Endothelial cell of umbilical vein (primary cell): ENCODE results near the gene NCOR1. TPM values are rescaled to one million over a fixed set of nuclear protein-coding genes. Genes with fewer than 3 reads are reported as not detected.
"Not testable (repeated sequence)": the region's sequence is repeated elsewhere in the genome, so short reads cannot be mapped to it uniquely, and the experiment has no call there.

Source experiments
- BruUV-seq: library from RNA; stranded (reverse); fragments of 400-500 nt; replicated peaks from 2 replicates; lab custom pipeline; 2021; lab: Mats Ljungman, UMichigan
- CTCF ChIA-PET: fragments of 300-600, 350-600 bp; sonication (Branson Sonifier 250); formaldehyde crosslinking; loops from one replicate; lab custom pipeline; 2021; ENCODE audit warnings: antibody characterized with exemption, inconsistent platforms; lab: Charles Lee
- POLR2A ChIA-PET: fragments of 300-600, 350-600 bp; sonication (Branson Sonifier 250); formaldehyde crosslinking; loops from one replicate; lab custom pipeline; 2021; ENCODE audit warnings: antibody characterized with exemption, inconsistent platforms; lab: Charles Lee
- DNase-seq: peaks from one replicate; pipeline ENCODE4 v3.0.0-alpha.2; 2011; ENCODE audit warnings: low read depth, low spot score
- FAIRE-seq: peaks from 2 replicates; lab custom pipeline; 2011; peaks lifted over from hg19 to GRCh38; lab: Jason Lieb, UNC
- H2AFZ ChIP-seq: 2 replicates; pipeline ENCODE4 v1.6.0; 2012; ENCODE audit warnings: low read depth, low read length, control low read depth, inconsistent platforms
- H3K27ac ChIP-seq: 2 replicates; pipeline ENCODE4 v1.5.1; 2011; ENCODE audit warnings: low read depth, mild to moderate bottlenecking, control low read depth, low read length, moderate library complexity; ENCODE audit not compliant: insufficient read depth
- H3K27me3 ChIP-seq, 2 experiments: 2 replicates each; pipeline versions ENCODE4 v1.6.0 to v1.6.1; 2011; ENCODE audit warnings: low read length in 2 of 2, mixed read lengths in 1 of 2; ENCODE audit not compliant: control insufficient read depth in 2 of 2, insufficient read depth in 2 of 2
- H3K36me3 ChIP-seq, 2 experiments: 2 replicates in 1 of 2; 3 replicates in 1 of 2; pipeline ENCODE4 v1.5.1; 2011; ENCODE audit warnings: low read length in 2 of 2, mild to moderate bottlenecking in 1 of 2, moderate library complexity in 1 of 2; ENCODE audit not compliant: control insufficient read depth in 2 of 2, insufficient read depth in 2 of 2; ENCODE audit errors: extremely low read depth in 1 of 2
- H3K4me1 ChIP-seq: 3 replicates; pipeline ENCODE4 v1.5.1; 2011; ENCODE audit warnings: mild to moderate bottlenecking, low read length; ENCODE audit not compliant: control insufficient read depth, insufficient read depth; ENCODE audit errors: extremely low read depth
- H3K4me2 ChIP-seq: 2 replicates; pipeline ENCODE4 v1.6.1; 2011; ENCODE audit warnings: low read length, control low read depth, mixed read lengths; ENCODE audit not compliant: insufficient read depth
- H3K4me3 ChIP-seq, 3 experiments: fragments of 200-600 bp in 1 of 3; sonication (generic), shearing (Covaris generic) in 1 of 3; replicated peaks in 1 of 3; 2 replicates each; pipeline ENCODE4 v1.5.1; 2011 to 2016; ENCODE audit warnings: control low read depth in 3 of 3, low read length in 3 of 3, mild to moderate bottlenecking in 2 of 3, inconsistent platforms in 1 of 3, low read depth in 1 of 3, moderate library complexity in 1 of 3; ENCODE audit not compliant: insufficient read depth in 1 of 3
- H3K79me2 ChIP-seq: 2 replicates; pipeline ENCODE4 v1.6.0; 2012; ENCODE audit warnings: low read length, inconsistent platforms; ENCODE audit not compliant: control insufficient read depth, insufficient read depth
- H3K9ac ChIP-seq: replicated peaks from 2 replicates; pipeline ENCODE3; 2011; ENCODE audit warnings: low read length, control low read depth; ENCODE audit not compliant: insufficient read depth; ENCODE audit errors: extremely low read depth
- H3K9me1 ChIP-seq: replicated peaks from 3 replicates; pipeline ENCODE4 v1.6.0; 2011; ENCODE audit warnings: mild to moderate bottlenecking, low read length; ENCODE audit not compliant: control insufficient read depth, insufficient read depth; ENCODE audit errors: extremely low read depth
- H3K9me3 ChIP-seq: replicated peaks from 2 replicates; pipeline ENCODE4 v1.5.1; 2012; ENCODE audit warnings: low read length, inconsistent platforms; ENCODE audit not compliant: control insufficient read depth, insufficient read depth
- H4K20me1 ChIP-seq: replicated peaks from 2 replicates; pipeline ENCODE3; 2011; ENCODE audit warnings: mild to moderate bottlenecking, low read length; ENCODE audit not compliant: control insufficient read depth, insufficient read depth; ENCODE audit errors: extremely low read depth
- EZH2 ChIP-seq: IDR thresholded peaks from 2 replicates; pipeline ENCODE4 v1.6.1; 2012; ENCODE audit warnings: borderline replicate concordance, low read depth, mild to moderate bottlenecking, moderate library complexity, low read length, inconsistent platforms; ENCODE audit not compliant: severe bottlenecking
- FOS ChIP-seq: IDR thresholded peaks from 2 replicates; pipeline ENCODE4 v1.6.1; 2011; ENCODE audit warnings: mild to moderate bottlenecking, low read length, moderate library complexity, borderline replicate concordance; ENCODE audit not compliant: insufficient read depth
- dilution Hi-C: fragments of 300-500 bp; cut with MboI; formaldehyde crosslinking; loops from one replicate; pipeline ENCODE4 v1.15.0; 2019; ENCODE audit warnings: low sequenced_read_pairs; ENCODE audit not compliant: extremely low pct_ligation_motif_present
- intact Hi-C: fragments of 100-400 bp; cut with micrococcal nuclease; formaldehyde crosslinking; loops from one replicate; pipeline ENCODE4 v1.10.0; 2022
- polyA plus RNA-seq, 4 experiments: library from polyadenylated mRNA; depleted of rRNA in 3 of 4; stranded (reverse) in 3 of 4; unstranded in 1 of 4; fragments of >200 nt; gene quantifications; 2 replicates each; pipeline versions ENCODE4 v1.2.1 to v1.2.3, GENCODE V29; 2011 to 2012; ENCODE audit warnings: missing spikeins in 1 of 4
- total RNA-seq: library from RNA; stranded (reverse); gene quantifications from 2 replicates; pipeline ENCODE4 v1.2.3, GENCODE V29; 2021

The NCOR1 gene
- total and polyA plus RNA-seq, 2 donors (not counting 3 experiments of a cell fraction or from before 2014, with no cell fraction given), result 90.0 to 134 TPM

DNA sequence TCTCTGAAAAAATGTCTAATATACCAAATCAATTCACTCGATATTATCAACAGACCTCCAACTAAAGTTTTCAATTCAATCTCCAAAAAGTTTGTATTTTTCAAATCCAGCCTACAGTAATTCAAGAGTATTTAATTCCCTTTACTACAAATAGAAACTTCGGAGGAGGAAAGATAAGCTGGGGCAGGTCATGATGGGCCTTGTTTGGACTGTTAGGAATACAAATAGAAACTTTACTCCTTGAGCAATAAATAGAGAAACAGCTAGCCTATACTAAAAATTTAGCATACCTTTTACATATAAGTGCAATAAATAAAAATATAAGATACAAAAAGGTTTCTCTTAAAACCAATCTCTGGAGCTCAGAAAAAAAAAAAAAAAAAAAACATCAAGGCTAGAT, 98.2 kb downstream of the NCOR1 start:
- Histone ChIP-seq H3K27ac (no peak overlapping the region), H3K4me1 (no peaks in the 10 kb centered on the region), H2AFZ (no peak overlapping the region), H3K4me3 (no peak overlapping the region), H3K9ac (no peak overlapping the region), H4K20me1 (no peaks in the 10 kb centered on the region), H3K36me3 (peaks cover 9 to 16% of the 10 kb centered on the region in 2 experiments), H3K27me3 (no peaks in the 10 kb centered on the region), H3K79me2 (no peaks in the 10 kb centered on the region), H3K9me1 (no peaks in the 10 kb centered on the region), H3K9me3 (no peaks in the 10 kb centered on the region), H3K4me2 (no peak overlapping the region)
- ChIA-PET CTCF (no interaction called here), POLR2A (no interaction called here)
- FAIRE-seq (no peak), DNase-seq (no peak)
- intact Hi-C loops, result no loop called here
- TF ChIP-seq EZH2 (no peak), FOS (no peak)
- no TSS peak for BruUV-seq
- dilution Hi-C loops, result no loop called here

DNA sequence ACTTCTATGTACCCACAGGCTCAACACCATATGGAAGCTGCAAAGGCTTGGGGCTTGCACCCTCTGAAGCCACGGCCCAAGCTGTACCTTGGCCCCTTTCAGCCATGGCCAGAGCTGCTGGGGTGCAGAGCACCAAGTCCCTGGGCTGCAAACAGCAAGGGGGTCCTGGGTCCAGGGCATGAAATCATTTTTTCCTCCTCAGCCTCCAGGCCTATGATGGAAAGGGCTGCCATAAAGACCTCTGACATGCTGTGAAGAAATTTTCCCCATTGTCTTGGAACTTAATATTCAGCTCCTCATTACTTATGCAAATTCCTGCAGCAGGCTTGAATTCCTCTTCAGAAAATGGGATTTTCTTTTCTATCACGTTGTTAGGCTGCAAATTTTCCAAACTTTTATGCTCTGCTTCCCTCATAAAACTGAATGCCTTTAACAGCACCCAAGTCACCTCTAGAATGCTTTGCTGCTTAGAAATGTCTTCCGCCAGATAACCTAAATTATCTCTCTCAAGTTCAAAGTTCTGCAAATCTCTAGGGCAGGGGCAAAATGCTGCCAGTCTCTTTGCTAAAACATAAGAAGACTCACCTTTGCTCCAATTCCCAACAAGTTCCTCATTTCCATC, 100.1 kb downstream of the NCOR1 start:
- FAIRE-seq, intact Hi-C loops, dilution Hi-C loops, H3K4me1 ChIP-seq, H2AFZ ChIP-seq, H4K20me1 ChIP-seq, CTCF ChIA-PET, H3K9ac ChIP-seq, H3K27ac ChIP-seq, BruUV-seq, H3K4me3 ChIP-seq, POLR2A ChIA-PET, DNase-seq, H3K4me2 ChIP-seq, H3K79me2 ChIP-seq, H3K9me3 ChIP-seq, H3K27me3 ChIP-seq, H3K9me1 ChIP-seq: not testable (repeated sequence)
- H3K36me3 ChIP-seq, result peaks cover 6 to 16% of the 10 kb centered on the region in 2 experiments
